IPS-NIHi7 (cell line): Measurements from ENCODE around the gene KIF7.

Experiments used
- DNase-seq: peaks from one replicate; pipeline ENCODE4 v3.0.0; 2012; ENCODE audit warnings: mixed read lengths; ENCODE audit errors: extremely low spot score

Gene KIF7

GRCh38 chr15:89648106-89649012, 6.9 kb downstream of the KIF7 start:
- no peak for DNase-seq

- DNase-seq: peak; percentile 95
Observed at GRCh38 chr15:89647191-89647851, 7.9 kb downstream of the KIF7 start.

GRCh38 chr15:89646416-89647141, 8.7 kb downstream of the KIF7 start:
- no peak for DNase-seq

GRCh38 chr15:89645680-89646079, 9.6 kb downstream of the KIF7 start:
- no peak for DNase-seq

GRCh38 chr15:89642106-89642505, 13.2 kb downstream of the KIF7 start:
- DNase-seq: no peak

- no peak for DNase-seq
Observed at GRCh38 chr15:89641053-89641452, 14.2 kb downstream of the KIF7 start.

GRCh38 chr15:89640245-89640644, 15.0 kb downstream of the KIF7 start:
- no peak for DNase-seq

GRCh38 chr15:89633585-89633984, 21.7 kb downstream of the KIF7 start:
- peak; percentile 9 for DNase-seq

- no peak for DNase-seq
Observed at GRCh38 chr15:89632563-89633430, 22.5 kb downstream of the KIF7 start.

- no peak for DNase-seq
Observed at GRCh38 chr15:89631902-89632264, 23.4 kb downstream of the KIF7 start.

- peak; percentile 14 for DNase-seq
Observed at GRCh38 chr15:89630974-89631901, 24.0 kb downstream of the KIF7 start.

GRCh38 chr15:89630260-89630659, 25.0 kb downstream of the KIF7 start:
- DNase-seq: peak; percentile 7

GRCh38 chr15:89629829-89630228, 25.4 kb downstream of the KIF7 start:
- no peak for DNase-seq

- DNase-seq: peak; percentile 18
Observed at GRCh38 chr15:89628806-89629715, 26.2 kb downstream of the KIF7 start.

GRCh38 chr15:89628301-89628700, 27.0 kb downstream of the KIF7 start:
- DNase-seq: peak; percentile 10

- DNase-seq: peak; percentile 9
Observed at GRCh38 chr15:89627256-89627970, 27.9 kb downstream of the KIF7 start.

GRCh38 chr15:89625716-89626115, 29.6 kb downstream of the KIF7 start:
- peak; percentile 8 for DNase-seq

GRCh38 chr15:89623165-89623564, 32.1 kb downstream of the KIF7 start:
- DNase-seq: no peak

- no peak for DNase-seq
Observed at GRCh38 chr15:89621547-89621946, 33.7 kb downstream of the KIF7 start.
